H9 (cell line): Measurements from ENCODE around the gene PCDH9. TPM values are rescaled to one million over a fixed set of nuclear protein-coding genes. Genes with fewer than 3 reads are reported as not detected.

Experiments
- DNase-seq: peaks from one replicate; pipeline ENCODE4 v3.0.0-alpha.2; 2017
- H2AFZ ChIP-seq: one replicate; pipeline ENCODE4 v1.6.1; 2013; ENCODE audit warnings: mild to moderate bottlenecking, low read length, control low read depth, moderate library complexity
- H2AK5ac ChIP-seq: 2 replicates; pipeline ENCODE4 v1.6.1; 2013; ENCODE audit warnings: low read length, control low read depth, mixed read lengths; ENCODE audit not compliant: insufficient read length
- H2BK120ac ChIP-seq: one replicate; pipeline ENCODE4 v1.6.1; 2013; ENCODE audit warnings: low read depth, mild to moderate bottlenecking, low read length, control low read depth, inconsistent platforms; ENCODE audit not compliant: poor library complexity, severe bottlenecking
- H2BK12ac ChIP-seq: 2 replicates; pipeline ENCODE4 v1.6.1; 2013; ENCODE audit warnings: low read length, control low read depth, mixed read lengths, low read depth; ENCODE audit not compliant: insufficient read length
- H2BK15ac ChIP-seq: 2 replicates; pipeline ENCODE4 v1.6.1; 2013; ENCODE audit warnings: low read depth, low read length, control low read depth
- H2BK20ac ChIP-seq: one replicate; pipeline ENCODE4 v1.6.1; 2013; ENCODE audit warnings: low read depth, mild to moderate bottlenecking, low read length, control low read depth, inconsistent platforms; ENCODE audit not compliant: poor library complexity, severe bottlenecking
- H2BK5ac ChIP-seq: 2 replicates; pipeline ENCODE4 v1.6.1; 2013; ENCODE audit warnings: low read length, control low read depth, mixed read lengths; ENCODE audit not compliant: insufficient read length
- H3K14ac ChIP-seq: 2 replicates; pipeline ENCODE4 v1.6.1; 2013; ENCODE audit warnings: low read length, control low read depth; ENCODE audit not compliant: insufficient read depth
- H3K18ac ChIP-seq: 2 replicates; pipeline ENCODE4 v1.6.1; 2013; ENCODE audit warnings: low read depth, mild to moderate bottlenecking, mixed read lengths, low read length, control low read depth; ENCODE audit not compliant: insufficient read length
- H3K23ac ChIP-seq: 2 replicates; pipeline ENCODE4 v1.6.1; 2013; ENCODE audit warnings: low read length, control low read depth, mixed read lengths, low read depth; ENCODE audit not compliant: insufficient read length
- H3K23me2 ChIP-seq: 2 replicates; pipeline ENCODE4 v1.6.1; 2013; ENCODE audit warnings: low read depth, mild to moderate bottlenecking, mixed read lengths, low read length, control low read depth; ENCODE audit not compliant: insufficient read length, poor library complexity, severe bottlenecking
- H3K27ac ChIP-seq: 2 replicates; pipeline ENCODE4 v1.5.1; 2013; ENCODE audit warnings: low read length, control low read depth, mixed read lengths, low read depth; ENCODE audit not compliant: insufficient read length
- H3K27me3 ChIP-seq: 2 replicates; pipeline ENCODE4 v1.6.1; 2013; ENCODE audit warnings: low read length, control low read depth, inconsistent platforms; ENCODE audit not compliant: insufficient read depth
- H3K4ac ChIP-seq: 2 replicates; pipeline ENCODE4 v1.6.1; 2013; ENCODE audit warnings: low read depth, mild to moderate bottlenecking, control low read depth, inconsistent platforms, low read length, moderate library complexity
- H3K4me1 ChIP-seq: 2 replicates; pipeline ENCODE4 v1.6.1; 2013; ENCODE audit warnings: low read length, control low read depth, inconsistent platforms; ENCODE audit not compliant: insufficient read depth
- H3K4me2 ChIP-seq: 2 replicates; pipeline ENCODE4 v1.6.1; 2013; ENCODE audit warnings: low read length, control low read depth, mixed read lengths; ENCODE audit not compliant: insufficient read length, insufficient read depth
- H3K56ac ChIP-seq: 2 replicates; pipeline ENCODE4 v1.6.1; 2013; ENCODE audit warnings: low read depth, mild to moderate bottlenecking, mixed read lengths, low read length, control low read depth; ENCODE audit not compliant: insufficient read length
- H3K79me1 ChIP-seq: 2 replicates; pipeline ENCODE4 v1.6.1; 2013; ENCODE audit warnings: low read depth, mild to moderate bottlenecking, moderate library complexity, low read length, control low read depth, inconsistent platforms; ENCODE audit not compliant: insufficient read depth, poor library complexity, severe bottlenecking
- H3K79me2 ChIP-seq: 2 replicates; pipeline ENCODE4 v1.6.1; 2013; ENCODE audit warnings: low read length, control low read depth, inconsistent platforms; ENCODE audit not compliant: insufficient read depth
- H3K9ac ChIP-seq: 2 replicates; pipeline ENCODE4 v1.6.1; 2013; ENCODE audit warnings: low read length, control low read depth, mixed read lengths; ENCODE audit not compliant: insufficient read length; ENCODE audit errors: extremely low read depth
- H3K9me3 ChIP-seq: one replicate; pipeline ENCODE4 v1.6.1; 2013; ENCODE audit warnings: low read depth, low read length, inconsistent platforms; ENCODE audit not compliant: control insufficient read depth
- H3T11ph ChIP-seq: one replicate; pipeline ENCODE4 v1.6.1; 2013; ENCODE audit warnings: mild to moderate bottlenecking, low read length, control low read depth, inconsistent platforms
- H4K20me1 ChIP-seq: one replicate; pipeline ENCODE4 v1.6.1; 2013; ENCODE audit not compliant: control insufficient read depth, insufficient read length, insufficient read depth
- H4K5ac ChIP-seq: 2 replicates; pipeline ENCODE4 v1.6.1; 2013; ENCODE audit warnings: low read depth, mild to moderate bottlenecking, mixed read lengths, low read length, control low read depth; ENCODE audit not compliant: insufficient read length
- H4K8ac ChIP-seq: replicated peaks from 2 replicates; pipeline ENCODE4 v1.6.1; 2013; ENCODE audit warnings: low read length, control low read depth, mixed read lengths, low read depth; ENCODE audit not compliant: insufficient read length
- H4K91ac ChIP-seq: 2 replicates; pipeline ENCODE4 v1.6.1; 2013; ENCODE audit warnings: low read depth, mild to moderate bottlenecking, moderate library complexity, mixed read lengths, low read length, control low read depth; ENCODE audit not compliant: insufficient read length
- H3K27ac Mint-ChIP-seq, 3 experiments: 2 replicates in 2 of 3; 3 replicates in 1 of 3; pipeline ENCODE4 v1.8.0; 2020 to 2021; ENCODE audit warnings: mixed read lengths in 3 of 3, mild to moderate bottlenecking in 1 of 3, moderate library complexity in 1 of 3
- H3K27me3 Mint-ChIP-seq: 2 replicates; pipeline ENCODE4 v1.8.0; 2021; ENCODE audit warnings: low read depth, mild to moderate bottlenecking, moderate library complexity, mixed read lengths
- H3K36me3 Mint-ChIP-seq, 3 experiments: 2 replicates in 2 of 3; 3 replicates in 1 of 3; pipeline ENCODE4 v1.8.0; 2020 to 2021; ENCODE audit warnings: low read depth in 3 of 3, mixed read lengths in 3 of 3; ENCODE audit not compliant: insufficient read depth in 1 of 3
- H3K4me1 Mint-ChIP-seq, 2 experiments: 2 replicates each; pipeline ENCODE4 v1.8.0; 2020; ENCODE audit warnings: mixed read lengths in 2 of 2
- H3K4me3 Mint-ChIP-seq, 2 experiments: 2 replicates in 1 of 2; 3 replicates in 1 of 2; pipeline ENCODE4 v1.8.0; 2020 to 2021; ENCODE audit warnings: mild to moderate bottlenecking in 2 of 2, mixed read lengths in 2 of 2, moderate library complexity in 1 of 2
- H3K9me3 Mint-ChIP-seq, 2 experiments: 2 replicates in 1 of 2; 3 replicates in 1 of 2; pipeline ENCODE4 v1.8.0; 2020; ENCODE audit warnings: mild to moderate bottlenecking in 2 of 2, mixed read lengths in 2 of 2, moderate library complexity in 1 of 2
- WGBS: extraction: QIAGEN DNeasy Blood & Tissue Kit; methylation state at CpG from one replicate; pipeline ENCODE4 v1.1.7; 2013; ENCODE audit warnings: missing lambda C conversion rate, low lambda C conversion rate, mixed read lengths; ENCODE audit not compliant: insufficient read length; ENCODE audit errors: extremely low coverage; 5-methylcytosine and 5-hydroxymethylcytosine counted together
- total RNA-seq: library from RNA; stranded (reverse); gene quantifications from 2 replicates; pipeline ENCODE4 v1.2.1, GENCODE V29; 2021
- TF ChIP-seq, protein P1 (sequence below): fragments of 200-600 bp; sonication (generic); conservative IDR thresholded peaks from 3 replicates; pipeline ENCODE4 v1.8.0; 2021; ENCODE audit warnings: antibody characterized with exemption, mild to moderate bottlenecking

The PCDH9 gene
- total RNA-seq, 1 experiment from 2014 or later: 0.11 TPM

DNA sequence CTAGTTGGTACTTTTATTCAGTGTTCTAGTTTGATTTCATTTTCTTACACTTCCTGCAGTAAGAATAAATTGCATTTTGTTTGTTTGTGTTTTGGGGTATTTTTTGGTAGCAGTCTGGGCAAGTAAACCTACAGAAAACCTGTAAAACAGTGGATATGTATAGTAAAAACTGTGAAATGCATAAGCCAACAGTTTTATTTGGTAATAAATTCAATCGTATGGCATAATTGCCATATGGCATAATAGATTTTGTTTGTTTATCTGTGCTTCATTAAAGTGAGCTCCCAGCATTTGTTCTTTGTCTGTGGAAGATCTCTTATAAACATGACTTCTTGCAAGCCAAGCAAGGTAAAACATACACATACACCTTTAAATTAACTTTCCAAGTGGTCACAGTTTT lies 111.9 kb downstream of the PCDH9 start:
- Histone ChIP-seq H3K79me1 (no peaks in the 10 kb centered on the region), H3K79me2 (no peaks in the 10 kb centered on the region), H3K14ac (no peak overlapping the region), H2BK5ac (no peak overlapping the region), H2AK5ac (no peak overlapping the region), H3K9me3 (no peaks in the 10 kb centered on the region), H4K91ac (no peak overlapping the region), H3K56ac (no peak overlapping the region), H4K8ac (no peak overlapping the region), H3K18ac (no peak overlapping the region), H3K4me1 (no peaks in the 10 kb centered on the region), H2BK20ac (no peak overlapping the region), H3K27ac (no peak overlapping the region), H4K5ac (no peak overlapping the region), H2BK120ac (no peak overlapping the region), H3K9ac (no peak overlapping the region), H2BK15ac (no peak overlapping the region), H2AFZ (no peak overlapping the region), H3K4ac (no peak overlapping the region), H3K4me2 (no peak overlapping the region), H3K23me2 (no peaks in the 10 kb centered on the region), H2BK12ac (no peak overlapping the region), H4K20me1 (no peaks in the 10 kb centered on the region), H3T11ph (no peak overlapping the region), H3K27me3 (no peaks in the 10 kb centered on the region), H3K23ac (no peak overlapping the region)
- Mint-ChIP-seq H3K27me3 (no peaks in the 10 kb centered on the region), H3K4me3 (no peak overlapping the region), H3K27ac (peak overlapping the region in 1 of 3 experiments; percentile 81; a peak in 1 of 7 replicates), H3K4me1 (peaks cover 0 to 5% of the 10 kb centered on the region in 2 experiments; a peak in 2 of 4 replicates), H3K9me3 (no peaks in the 10 kb centered on the region), H3K36me3 (no peaks in the 10 kb centered on the region)
- no peak for DNase-seq
- no CpG with 5 or more reads among the region's 1 CpG for WGBS
- TF ChIP-seq, protein P1, sequence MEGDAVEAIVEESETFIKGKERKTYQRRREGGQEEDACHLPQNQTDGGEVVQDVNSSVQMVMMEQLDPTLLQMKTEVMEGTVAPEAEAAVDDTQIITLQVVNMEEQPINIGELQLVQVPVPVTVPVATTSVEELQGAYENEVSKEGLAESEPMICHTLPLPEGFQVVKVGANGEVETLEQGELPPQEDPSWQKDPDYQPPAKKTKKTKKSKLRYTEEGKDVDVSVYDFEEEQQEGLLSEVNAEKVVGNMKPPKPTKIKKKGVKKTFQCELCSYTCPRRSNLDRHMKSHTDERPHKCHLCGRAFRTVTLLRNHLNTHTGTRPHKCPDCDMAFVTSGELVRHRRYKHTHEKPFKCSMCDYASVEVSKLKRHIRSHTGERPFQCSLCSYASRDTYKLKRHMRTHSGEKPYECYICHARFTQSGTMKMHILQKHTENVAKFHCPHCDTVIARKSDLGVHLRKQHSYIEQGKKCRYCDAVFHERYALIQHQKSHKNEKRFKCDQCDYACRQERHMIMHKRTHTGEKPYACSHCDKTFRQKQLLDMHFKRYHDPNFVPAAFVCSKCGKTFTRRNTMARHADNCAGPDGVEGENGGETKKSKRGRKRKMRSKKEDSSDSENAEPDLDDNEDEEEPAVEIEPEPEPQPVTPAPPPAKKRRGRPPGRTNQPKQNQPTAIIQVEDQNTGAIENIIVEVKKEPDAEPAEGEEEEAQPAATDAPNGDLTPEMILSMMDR: no peak
